Left lung (tissue), 10 donors: ENCODE measurements around the gene ABCB6. TPM values are rescaled to one million over a fixed set of nuclear protein-coding genes. Genes with fewer than 3 reads are reported as not detected.

Experiments used
- ATAC-seq: fragments of 200-7000 bp; cut with Tn5 transposase; one replicate; pipeline ENCODE4 v1.9.1; 2020; ENCODE audit warnings: moderate library complexity
- DNase-seq, 4 donors: peaks; one replicate each; pipeline ENCODE4 v3.0.0-alpha.2; 2013 to 2020
- H3K27ac ChIP-seq, 2 donors: fragments of 200-600 bp; sonication (generic) in 1 of 2; one replicate each; pipeline versions ENCODE4 v1.5.0 to v1.8.0; 2020 to 2021
- H3K27me3 ChIP-seq, 2 donors: fragments of 200-600 bp; sonication (generic) in 1 of 2; one replicate each; pipeline versions ENCODE4 v1.5.0 to v1.8.0; 2020 to 2021
- H3K36me3 ChIP-seq, 2 donors: fragments of 200-600 bp; sonication (generic) in 1 of 2; one replicate each; pipeline versions ENCODE4 v1.5.0 to v1.8.0; 2020 to 2021
- H3K4me1 ChIP-seq, 2 donors: fragments of 200-600 bp; one replicate each; pipeline ENCODE4 v1.8.0; 2021
- H3K4me3 ChIP-seq, 2 donors: fragments of 200-600 bp; sonication (generic) in 1 of 2; one replicate each; pipeline versions ENCODE4 v1.5.0 to v1.8.0; 2020 to 2021; ENCODE audit warnings: mild to moderate bottlenecking in 1 of 2
- H3K9me3 ChIP-seq, 2 donors: fragments of 200-600 bp; sonication (generic) in 1 of 2; one replicate each; pipeline versions ENCODE4 v1.5.0 to v1.8.0; 2020 to 2021
- CTCF ChIP-seq, 2 donors: fragments of 200-600 bp; sonication (generic) in 1 of 2; IDR thresholded peaks; one replicate each; pipeline versions ENCODE4 v1.5.0 to v1.8.0; 2021; ENCODE audit warnings: antibody characterized with exemption in 2 of 2
- intact Hi-C, 2 donors: fragments of 100-400 bp; cut with DNase I; formaldehyde crosslinking; loops; one replicate each; pipeline versions ENCODE4 v1.11.2 to v1.14.2; 2022
- polyA plus RNA-seq, 6 donors: library from polyadenylated mRNA; unstranded; fragments of 120-200 nt; gene quantifications; one replicate each; pipeline ENCODE4 v1.2.1, GENCODE V29; 2013; ENCODE audit not compliant: insufficient read length in 6 of 6
- total RNA-seq, 2 donors: library from RNA; stranded (reverse); fragmentation: NEBNext Ultra II Directional; extraction: Animal tissue kit (Norgen Biotek cat#: 25700); gene quantifications; one replicate each; pipeline ENCODE4 v1.2.1, GENCODE V29; 2021
- donor health status: DM: no; HTN: yes; CAD: no.
- donor health status: DM: no; HTN: no; CAD: no.

Gene ABCB6
- total and polyA plus RNA-seq, 8 donors, result 23.2 to 45.3 (median 30.1) TPM

DNA sequence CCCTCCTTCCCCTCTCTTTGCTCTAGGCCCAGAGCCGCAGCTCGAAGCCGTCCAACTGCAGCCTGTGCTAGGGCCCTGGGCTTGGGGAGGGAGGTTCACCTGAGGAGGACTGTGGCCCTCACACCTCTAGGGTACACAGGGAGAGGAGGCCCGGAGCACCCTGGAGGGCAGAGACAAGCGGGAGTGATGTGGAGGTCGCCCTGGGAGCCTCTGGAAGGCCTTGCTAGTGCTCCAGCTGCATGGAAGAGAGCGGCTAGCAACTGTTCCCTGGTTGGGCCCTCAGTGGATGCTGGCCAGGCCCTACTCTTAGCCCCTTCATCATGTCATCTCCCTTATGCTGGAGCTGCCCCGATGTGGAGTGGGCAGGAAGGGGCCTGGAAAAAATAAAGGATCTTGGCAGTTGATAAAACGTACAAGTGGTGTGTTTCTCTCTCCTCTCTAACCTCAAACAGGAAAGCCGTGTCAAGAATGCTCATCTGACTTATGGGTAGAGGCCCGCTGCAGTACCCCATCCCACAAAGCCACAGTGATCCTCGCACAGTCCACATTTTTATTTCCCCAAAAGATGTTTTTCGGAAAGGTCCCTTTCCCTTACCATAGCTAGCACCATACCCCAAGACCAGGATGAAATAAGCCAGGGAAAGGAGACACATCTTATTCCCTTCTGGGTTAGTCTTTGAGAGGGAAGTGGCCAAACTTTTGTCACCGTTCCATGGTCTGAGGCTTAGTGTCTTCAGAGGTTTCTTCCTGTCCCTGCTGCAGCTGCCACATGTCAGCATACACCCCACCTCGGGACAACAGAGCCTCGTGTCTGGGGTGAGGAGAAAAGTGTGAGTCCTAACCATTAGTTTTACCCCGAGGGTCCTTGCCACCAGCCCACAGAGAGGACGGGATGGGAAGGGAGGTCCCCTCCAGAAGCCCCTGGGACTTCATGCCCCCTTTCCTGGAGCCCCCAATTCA, 9.2 kb downstream of the ABCB6 start:
- Histone ChIP-seq H3K27me3 (no peaks in the 10 kb centered on the region), H3K4me3 (no peak overlapping the region), H3K4me1 (peaks cover 14 to 35% of the 10 kb centered on the region in 2 donors), H3K36me3 (peaks cover 0 to 65% of the 10 kb centered on the region in 2 donors), H3K27ac (peak overlapping the region in 1 of 2 donors; percentile 5), H3K9me3 (peaks cover 0 to 2% of the 10 kb centered on the region in 2 donors)
- no peak for DNase-seq
- no peak for ATAC-seq
- no peak for TF ChIP-seq CTCF (IDR thresholded peaks at IDR 0.05)
- intact Hi-C loops, result no loop called here

- peak in 2 of 4 donors; percentile 40 to 47 for DNase-seq
- Histone ChIP-seq H3K9me3 (peaks cover 0 to 4% of the 10 kb centered on the region in 2 donors), H3K4me3 (peak overlapping the region in 1 of 2 donors; percentile 61), H3K4me1 (peaks cover 14 to 35% of the 10 kb centered on the region in 2 donors), H3K36me3 (peaks cover 0 to 51% of the 10 kb centered on the region in 2 donors), H3K27ac (peak overlapping the region; percentile 94 to 95), H3K27me3 (no peaks in the 10 kb centered on the region)
- TF ChIP-seq CTCF (IDR thresholded peaks at IDR 0.05), result no peak
- intact Hi-C loops, result no loop called here
- ATAC-seq, result peak; percentile 3
Measured at GRCh38 chr2:219207884-219208740, 10.6 kb downstream of the ABCB6 start.

DNA sequence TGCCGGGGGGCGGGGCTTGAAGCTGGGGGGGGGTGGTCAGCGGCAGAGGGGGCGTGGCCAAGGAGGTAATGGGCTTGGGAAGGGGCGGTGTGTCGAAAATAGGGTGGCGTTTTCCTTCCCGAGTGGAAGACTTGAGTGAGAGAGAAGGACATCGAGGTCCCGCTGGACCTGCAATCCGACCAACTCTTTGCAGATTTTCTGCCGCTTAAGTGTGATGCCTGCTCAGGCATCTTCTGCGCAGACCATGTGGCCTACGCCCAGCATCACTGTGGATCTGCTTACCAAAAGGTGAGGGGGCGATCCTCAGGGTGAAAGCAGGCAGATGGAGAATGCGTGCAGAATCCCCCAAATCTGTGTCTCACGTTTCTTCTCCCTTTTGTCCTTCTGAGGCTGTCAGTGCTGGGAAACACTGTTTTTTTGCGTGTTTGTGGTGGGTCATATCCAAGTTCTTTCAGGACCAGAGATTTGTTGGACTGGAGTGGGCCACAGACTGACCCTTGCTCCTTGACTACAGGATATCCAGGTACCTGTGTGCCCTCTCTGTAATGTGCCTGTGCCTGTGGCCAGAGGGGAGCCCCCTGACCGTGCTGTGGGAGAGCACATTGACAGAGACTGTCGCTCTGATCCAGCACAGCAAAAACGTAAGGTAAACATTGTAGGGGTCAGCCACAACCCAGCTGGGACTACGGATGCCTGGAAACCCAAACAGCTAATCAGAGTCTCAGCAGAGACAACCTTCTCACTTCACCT, 11.4 kb downstream of the ABCB6 start:
- Histone ChIP-seq H3K9me3 (peaks cover 0 to 4% of the 10 kb centered on the region in 2 donors), H3K27me3 (no peaks in the 10 kb centered on the region), H3K4me1 (peaks cover 14 to 35% of the 10 kb centered on the region in 2 donors), H3K4me3 (peak overlapping the region; percentile 50 to 61), H3K27ac (peak overlapping the region; percentile 94 to 95), H3K36me3 (peaks cover 0 to 43% of the 10 kb centered on the region in 2 donors)
- intact Hi-C loops, result no loop called here
- no peak for TF ChIP-seq CTCF (IDR thresholded peaks at IDR 0.05)
- ATAC-seq (no peak), DNase-seq (no peak)

DNA sequence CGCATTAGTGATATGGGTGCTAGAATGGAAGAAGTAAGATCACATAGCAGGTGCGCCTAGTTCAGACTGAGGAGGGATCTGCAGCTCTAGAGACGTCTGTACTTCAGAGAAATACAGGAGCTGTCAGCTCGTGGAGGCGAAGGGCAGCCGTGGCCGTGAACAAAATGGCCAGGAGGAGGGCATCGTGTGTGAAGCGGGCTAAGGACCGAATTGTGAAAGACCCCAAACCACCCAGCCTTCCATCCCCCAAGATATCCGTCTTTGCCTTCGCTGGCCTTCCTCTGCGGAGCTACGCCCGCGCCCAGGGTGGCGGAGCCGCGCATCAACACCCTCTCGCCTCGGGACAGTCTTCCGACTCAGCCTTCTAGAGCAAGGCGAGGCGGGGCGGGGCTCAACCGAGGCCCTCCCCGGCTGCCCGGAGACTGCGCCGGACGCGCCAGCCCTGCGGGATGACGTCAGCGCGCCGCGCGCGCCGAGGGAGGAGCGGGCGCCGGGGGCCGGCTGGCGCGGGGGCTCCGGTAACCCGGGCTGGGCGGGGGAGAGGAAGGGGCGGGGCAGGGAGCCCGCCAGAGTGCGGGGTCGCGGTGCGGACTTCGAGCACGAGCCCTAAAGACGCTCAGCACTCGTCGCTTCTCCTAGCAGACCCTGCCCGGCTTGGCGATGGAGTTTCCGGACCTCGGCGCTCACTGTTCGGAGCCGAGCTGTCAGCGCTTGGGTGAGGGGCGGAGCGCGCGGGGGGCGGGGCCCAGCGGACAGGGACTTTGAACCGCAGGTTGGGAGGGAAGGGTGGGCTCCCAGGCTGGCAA, 12.2 kb downstream of the ABCB6 start, which contains the start of gene ZFAND2B:
ZFAND2B (plus strand) TSS at position 455 of the 806 bp plus-strand sequence; CDS start at position 661, 206 bp downstream.
- TF ChIP-seq CTCF (IDR thresholded peaks at IDR 0.05), result no peak
- ATAC-seq, result peak; percentile 96
- H3K4me1 ChIP-seq, result peaks cover 14 to 35% of the 10 kb centered on the region in 2 donors
- peak; percentile 94 to 99 (median 96) for DNase-seq
- peak within 1 kb of the TSS; percentile 94 to 95 for H3K27ac ChIP-seq
- no peaks in the 10 kb centered on the region for H3K27me3 ChIP-seq
- intact Hi-C loops, result no loop called here
- peaks cover 0 to 4% of the 10 kb centered on the region in 2 donors for H3K9me3 ChIP-seq
- H3K4me3 ChIP-seq, result peak within 1 kb of the TSS; percentile 50 to 61
- peaks cover 0 to 38% of the 10 kb centered on the region in 2 donors for H3K36me3 ChIP-seq
